Thoracic aorta (tissue), 2 donors: ENCODE data around the gene POLA1. TPM values are rescaled to one million over a fixed set of nuclear protein-coding genes. Genes with fewer than 3 reads are reported as not detected.

ENCODE experiments used
- ATAC-seq: fragments of 150-250 bp; one replicate; pipeline ENCODE4 v1.8.0; 2017; ENCODE audit warnings: low read depth; ENCODE audit not compliant: insufficient number of reproducible peaks, low FRiP score
- DNase-seq: peaks from one replicate; pipeline ENCODE4 v3.0.0-alpha.2; 2020; ENCODE audit warnings: low spot score
- H3K27ac ChIP-seq, 2 donors: fragments of 200-600 bp; sonication (generic); 1 replicate in 1 of 2; 2 replicates in 1 of 2; pipeline ENCODE4 v1.5.1; 2016; ENCODE audit warnings: mild to moderate bottlenecking in 2 of 2, moderate library complexity in 2 of 2
- H3K27me3 ChIP-seq: fragments of 200-600 bp; sonication (generic); replicated peaks from 2 replicates; pipeline ENCODE4 v1.6.0; 2016; ENCODE audit warnings: mild to moderate bottlenecking; ENCODE audit not compliant: insufficient read depth
- H3K36me3 ChIP-seq: fragments of 200-600 bp; sonication (generic); one replicate; pipeline ENCODE4 v1.5.1; 2016
- H3K4me1 ChIP-seq, 2 donors: fragments of 200-600 bp; sonication (generic); 1 replicate in 1 of 2; 2 replicates in 1 of 2; pipeline versions ENCODE4 v1.5.1 to v1.6.0; 2016; ENCODE audit warnings: low read depth in 2 of 2, mild to moderate bottlenecking in 1 of 2; ENCODE audit not compliant: control insufficient read depth in 1 of 2
- H3K4me3 ChIP-seq: fragments of 200-600 bp; sonication (generic); 2 replicates; pipeline ENCODE4 v1.5.1; 2016; ENCODE audit warnings: mild to moderate bottlenecking
- H3K9me3 ChIP-seq: fragments of 200-600 bp; sonication (generic); 2 replicates; pipeline ENCODE4 v1.5.1; 2016
- CTCF ChIP-seq: fragments of 200-600 bp; sonication (generic); IDR thresholded peaks from one replicate; pipeline ENCODE4 v1.5.1; 2019; ENCODE audit warnings: antibody characterized with exemption
- total RNA-seq, 2 donors: library from RNA; depleted of rRNA; stranded (reverse); fragments of >200 nt; gene quantifications; one replicate each; pipeline versions ENCODE4 v1.1.0 to v1.2.3, GENCODE V29; 2016

The POLA1 gene
- total RNA-seq, 2 donors from 2014 or later: 11.6 to 20.6 TPM

GRCh38 chrX:25017667-25018247, 324.0 kb downstream of the POLA1 start:
- Histone ChIP-seq H3K4me3 (no peak overlapping the region), H3K27me3 (no peaks in the 10 kb centered on the region), H3K36me3 (no peaks in the 10 kb centered on the region), H3K4me1 (peaks cover 3 to 4% of the 10 kb centered on the region in 2 donors), H3K9me3 (no peaks in the 10 kb centered on the region), H3K27ac (no peak overlapping the region)
- ATAC-seq (no peak), DNase-seq (no peak)
- no peak for TF ChIP-seq CTCF

GRCh38 chrX:25018682-25019081, 325.0 kb downstream of the POLA1 start:
- H3K36me3 ChIP-seq: no peaks in the 10 kb centered on the region
- H3K4me1 ChIP-seq: peaks cover 0 to 3% of the 10 kb centered on the region in 2 donors
- no peaks in the 10 kb centered on the region for H3K27me3 ChIP-seq
- no peak for DNase-seq
- no peaks in the 10 kb centered on the region for H3K9me3 ChIP-seq
- no peak for ATAC-seq
- H3K4me3 ChIP-seq: no peak overlapping the region
- no peak overlapping the region for H3K27ac ChIP-seq
- no peak for TF ChIP-seq CTCF

- H3K9me3 ChIP-seq: no peaks in the 10 kb centered on the region
- H3K27ac ChIP-seq: no peak overlapping the region
- no peak for DNase-seq
- no peak for ATAC-seq
- no peaks in the 10 kb centered on the region for H3K27me3 ChIP-seq
- H3K36me3 ChIP-seq: no peaks in the 10 kb centered on the region
- H3K4me3 ChIP-seq: no peak overlapping the region
- no peak for TF ChIP-seq CTCF
- H3K4me1 ChIP-seq: peaks cover 0 to 3% of the 10 kb centered on the region in 2 donors
These were observed 326.1 kb downstream of the POLA1 start for GRCh38 chrX:25019707-25020390.

- H3K27me3 ChIP-seq: no peaks in the 10 kb centered on the region
- no peaks in the 10 kb centered on the region for H3K9me3 ChIP-seq
- no peak overlapping the region for H3K4me3 ChIP-seq
- DNase-seq (no peak), ATAC-seq (no peak)
- peaks cover 0 to 3% of the 10 kb centered on the region in 2 donors for H3K4me1 ChIP-seq
- H3K36me3 ChIP-seq: no peaks in the 10 kb centered on the region
- H3K27ac ChIP-seq: no peak overlapping the region
- no peak for TF ChIP-seq CTCF
These were observed 326.7 kb downstream of the POLA1 start for GRCh38 chrX:25020391-25020904.

GRCh38 chrX:25020905-25021449, 327.3 kb downstream of the POLA1 start:
- no peak overlapping the region for H3K27ac ChIP-seq
- TF ChIP-seq CTCF: peak; percentile 23
- H3K36me3 ChIP-seq: no peaks in the 10 kb centered on the region
- H3K4me1 ChIP-seq: peaks cover 0 to 3% of the 10 kb centered on the region in 2 donors
- H3K4me3 ChIP-seq: peak overlapping the region; percentile 41
- DNase-seq (no peak), ATAC-seq (no peak)
- H3K9me3 ChIP-seq: no peaks in the 10 kb centered on the region
- no peaks in the 10 kb centered on the region for H3K27me3 ChIP-seq
